Mucosa of descending colon (tissue), 3 donors: ENCODE data around the gene TBRG4. TPM values are rescaled to one million over a fixed set of nuclear protein-coding genes. Genes with fewer than 3 reads are reported as not detected.

Experiments used
- ATAC-seq: fragments of 200-7000 bp; cut with Tn5 transposase; one replicate; pipeline ENCODE4 v1.9.1; 2020; ENCODE audit warnings: mild to moderate bottlenecking, moderate library complexity
- DNase-seq, 3 donors: peaks; one replicate each; pipeline ENCODE4 v3.0.0-alpha.2; 2020
- H3K36me3 ChIP-seq: fragments of 200-600 bp; one replicate; pipeline ENCODE4 v1.8.0; 2021; ENCODE audit warnings: low read depth, mild to moderate bottlenecking
- H3K4me1 ChIP-seq: fragments of 200-600 bp; one replicate; pipeline ENCODE4 v1.8.0; 2021; ENCODE audit warnings: low read depth, mild to moderate bottlenecking
- H3K4me3 ChIP-seq: fragments of 200-600 bp; one replicate; pipeline ENCODE4 v1.8.0; 2021; ENCODE audit warnings: mild to moderate bottlenecking
- H3K9me3 ChIP-seq: fragments of 200-600 bp; one replicate; pipeline ENCODE4 v1.8.0; 2021; ENCODE audit warnings: mild to moderate bottlenecking
- CTCF ChIP-seq: fragments of 200-600 bp; IDR thresholded peaks from one replicate; pipeline ENCODE4 v1.8.0; 2022; ENCODE audit warnings: antibody characterized with exemption, mild to moderate bottlenecking
- intact Hi-C, 2 donors: fragments of 100-400 bp; cut with DNase I in 1 of 2; cut with micrococcal nuclease in 1 of 2; formaldehyde crosslinking; loops; one replicate each; pipeline versions ENCODE4 v1.11.0 to v1.11.1; 2022; cut with DNase I, micrococcal nuclease
- total RNA-seq, 3 donors: library from RNA; stranded (reverse); fragmentation: NEBNext Ultra II Directional in 2 of 3; extraction: Animal tissue kit (Norgen Biotek cat#: 25700) in 2 of 3; gene quantifications; one replicate each; pipeline versions ENCODE4 v1.2.1 to v1.2.4, GENCODE V29; 2021 to 2023
- donor health status: DM: no; HTN: no; CAD: no; lungs with moderate emphysema.
- donor health status: DM: no; HTN: no; CAD: no.
- donor health status: DM: no; HTN: yes; CAD: no.

TBRG4 gene
- total RNA-seq, 3 donors from 2014 or later, result 84.0 to 122 (median 85.6) TPM

GRCh38 chr7:45112648-45113047 lies 1.2 kb upstream of the TBRG4 start:
- Histone ChIP-seq H3K9me3 (no peaks in the 10 kb centered on the region), H3K4me1 (peaks cover 25% of the 10 kb centered on the region), H3K4me3 (no peak overlapping the region), H3K36me3 (no peaks in the 10 kb centered on the region)
- ATAC-seq (no peak), DNase-seq (no peak)
- TF ChIP-seq CTCF, result no peak
- intact Hi-C loops, result no loop called here

- peaks cover 18% of the 10 kb centered on the region for H3K36me3 ChIP-seq
- TF ChIP-seq CTCF, result no peak
- no peak for DNase-seq
- H3K9me3 ChIP-seq, result no peaks in the 10 kb centered on the region
- H3K4me3 ChIP-seq, result no peak overlapping the region
- ATAC-seq, result no peak
- H3K4me1 ChIP-seq, result peaks cover 31% of the 10 kb centered on the region
- intact Hi-C loops, result no loop called here
These were observed 2.6 kb downstream of the TBRG4 start for GRCh38 chr7:45108863-45109262.

GRCh38 chr7:45107356-45107755 lies 4.1 kb downstream of the TBRG4 start:
- ATAC-seq (peak; percentile 1), DNase-seq (no peak)
- intact Hi-C loops, result no loop called here
- H3K9me3 ChIP-seq, result no peaks in the 10 kb centered on the region
- peaks cover 20% of the 10 kb centered on the region for H3K36me3 ChIP-seq
- no peak for TF ChIP-seq CTCF
- H3K4me1 ChIP-seq, result peaks cover 31% of the 10 kb centered on the region
- H3K4me3 ChIP-seq, result no peak overlapping the region

GRCh38 chr7:45106820-45107219 lies 4.7 kb downstream of the TBRG4 start:
- no peak for DNase-seq
- TF ChIP-seq CTCF, result no peak
- no peak for ATAC-seq
- Histone ChIP-seq H3K4me1 (peaks cover 31% of the 10 kb centered on the region), H3K4me3 (no peak overlapping the region), H3K36me3 (peaks cover 20% of the 10 kb centered on the region), H3K9me3 (no peaks in the 10 kb centered on the region)
- intact Hi-C loops, result no loop called here

- Histone ChIP-seq H3K4me3 (no peak overlapping the region), H3K9me3 (no peaks in the 10 kb centered on the region), H3K4me1 (peaks cover 28% of the 10 kb centered on the region), H3K36me3 (peaks cover 20% of the 10 kb centered on the region)
- intact Hi-C loops, result no loop called here
- no peak for ATAC-seq
- no peak for DNase-seq
- no peak for TF ChIP-seq CTCF
These were observed 5.8 kb downstream of the TBRG4 start for GRCh38 chr7:45105588-45106188.
